Activated CD8-positive, alpha-beta T cell treated with anti-CD3 and anti-CD28 coated beads for 36 hours (primary cell): ENCODE results near the gene CD177. TPM values are rescaled to one million over a fixed set of nuclear protein-coding genes. Genes with fewer than 3 reads are reported as not detected.
"Not testable (repeated sequence)": the region's sequence is repeated elsewhere in the genome, so short reads cannot be mapped to it uniquely, and the experiment has no call there.

Experiments used
- ATAC-seq: fragments of 200-7000 bp; cut with Tn5 transposase; one replicate; pipeline ENCODE4 v1.10.0; 2021; ENCODE audit warnings: mild to moderate bottlenecking, moderate library complexity
- CTCF ChIA-PET: fragments of 350-600 bp; sonication (Branson Sonifier 250); formaldehyde crosslinking; loops from one replicate; lab custom pipeline; 2021; ENCODE audit warnings: antibody characterized with exemption; lab: Charles Lee
- POLR2A ChIA-PET: fragments of 350-600 bp; sonication (Branson Sonifier 250); formaldehyde crosslinking; loops from one replicate; lab custom pipeline; 2021; ENCODE audit warnings: antibody characterized with exemption; lab: Charles Lee
- DNase-seq: peaks from one replicate; pipeline ENCODE4 v3.0.0-alpha.2; 2020
- H3K27ac Mint-ChIP-seq: one replicate; pipeline ENCODE4 v1.8.0; 2021; ENCODE audit warnings: mild to moderate bottlenecking, mixed read lengths
- H3K27me3 Mint-ChIP-seq: one replicate; pipeline ENCODE4 v1.8.0; 2021; ENCODE audit warnings: mixed read lengths
- H3K36me3 Mint-ChIP-seq: one replicate; pipeline ENCODE4 v1.8.0; 2021; ENCODE audit warnings: low read depth, mixed read lengths
- H3K4me1 Mint-ChIP-seq: one replicate; pipeline ENCODE4 v1.8.0; 2021; ENCODE audit warnings: low read depth, mixed read lengths
- H3K4me3 Mint-ChIP-seq: one replicate; pipeline ENCODE4 v1.8.0; 2021; ENCODE audit warnings: mild to moderate bottlenecking, moderate library complexity, mixed read lengths
- H3K9me3 Mint-ChIP-seq: one replicate; pipeline ENCODE4 v1.8.0; 2021; ENCODE audit warnings: mixed read lengths
- intact Hi-C: fragments of 100-400 bp; cut with micrococcal nuclease; formaldehyde crosslinking; loops from one replicate; pipeline ENCODE4 v1.10.0; 2022
- total RNA-seq, 2 experiments: library from RNA; stranded (reverse); gene quantifications; one replicate each; pipeline ENCODE4 v1.2.3, GENCODE V29; 2021
- TF ChIP-seq, protein P1 (sequence below): fragments of 200-600 bp; IDR thresholded peaks from one replicate; pipeline ENCODE4 v1.8.0; 2022; ENCODE audit warnings: antibody characterized with exemption, mild to moderate bottlenecking

CD177 gene
- total RNA-seq, 2 experiments from 2014 or later = not detected

DNA sequence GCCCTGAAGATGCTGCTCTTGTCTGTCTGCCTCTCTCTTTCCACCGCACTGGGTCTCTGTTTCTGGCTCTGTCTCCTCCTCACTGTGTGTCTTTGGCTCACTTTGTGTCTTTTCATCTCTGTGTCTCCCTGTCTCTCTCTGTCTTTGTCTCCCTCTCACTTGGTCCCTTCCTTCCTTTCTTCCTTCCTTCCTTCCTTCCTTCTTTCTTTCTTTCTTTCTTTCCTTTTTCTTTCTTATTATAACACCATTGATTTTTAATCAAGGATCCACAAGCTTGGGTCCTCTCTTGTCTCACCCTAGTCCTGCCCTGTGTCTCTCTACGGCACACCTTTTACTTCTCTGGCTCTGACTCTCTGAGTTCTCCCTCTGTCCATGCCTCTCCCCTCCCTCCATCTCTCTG, 14.3 kb downstream of the CD177 start:
- H3K9me3 Mint-ChIP-seq = no peaks in the 10 kb centered on the region
- intact Hi-C loops = no loop called here
- H3K4me1 Mint-ChIP-seq = no peaks in the 10 kb centered on the region
- ATAC-seq (no peak), DNase-seq (no peak)
- H3K36me3 Mint-ChIP-seq = no peaks in the 10 kb centered on the region
- ChIA-PET POLR2A (no interaction called here), CTCF (no interaction called here)
- TF ChIP-seq, protein P1, sequence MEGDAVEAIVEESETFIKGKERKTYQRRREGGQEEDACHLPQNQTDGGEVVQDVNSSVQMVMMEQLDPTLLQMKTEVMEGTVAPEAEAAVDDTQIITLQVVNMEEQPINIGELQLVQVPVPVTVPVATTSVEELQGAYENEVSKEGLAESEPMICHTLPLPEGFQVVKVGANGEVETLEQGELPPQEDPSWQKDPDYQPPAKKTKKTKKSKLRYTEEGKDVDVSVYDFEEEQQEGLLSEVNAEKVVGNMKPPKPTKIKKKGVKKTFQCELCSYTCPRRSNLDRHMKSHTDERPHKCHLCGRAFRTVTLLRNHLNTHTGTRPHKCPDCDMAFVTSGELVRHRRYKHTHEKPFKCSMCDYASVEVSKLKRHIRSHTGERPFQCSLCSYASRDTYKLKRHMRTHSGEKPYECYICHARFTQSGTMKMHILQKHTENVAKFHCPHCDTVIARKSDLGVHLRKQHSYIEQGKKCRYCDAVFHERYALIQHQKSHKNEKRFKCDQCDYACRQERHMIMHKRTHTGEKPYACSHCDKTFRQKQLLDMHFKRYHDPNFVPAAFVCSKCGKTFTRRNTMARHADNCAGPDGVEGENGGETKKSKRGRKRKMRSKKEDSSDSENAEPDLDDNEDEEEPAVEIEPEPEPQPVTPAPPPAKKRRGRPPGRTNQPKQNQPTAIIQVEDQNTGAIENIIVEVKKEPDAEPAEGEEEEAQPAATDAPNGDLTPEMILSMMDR = no peak
- H3K27ac Mint-ChIP-seq = no peak overlapping the region
- H3K4me3 Mint-ChIP-seq = no peak overlapping the region
- H3K27me3 Mint-ChIP-seq = no peaks in the 10 kb centered on the region

DNA sequence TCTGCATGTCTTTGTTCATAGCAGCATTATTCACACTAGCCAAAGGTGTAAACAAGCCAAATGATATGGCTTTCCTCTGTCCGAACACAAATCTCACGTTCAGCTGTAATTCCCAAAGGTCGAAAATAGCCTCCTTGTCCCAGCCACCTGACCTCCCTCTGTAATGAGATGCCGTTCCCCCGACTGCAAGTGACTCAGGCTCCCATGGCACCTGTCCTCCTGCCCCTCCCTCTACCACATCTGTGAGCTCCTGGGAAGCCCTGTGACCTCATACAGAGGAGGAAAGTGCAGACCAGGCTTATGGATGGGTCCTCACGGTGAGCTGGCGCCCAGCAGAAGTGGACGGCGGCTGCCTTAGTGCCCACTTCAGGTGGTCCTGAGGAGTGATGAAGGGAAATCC, 15.4 kb downstream of the CD177 start:
- H3K4me3 Mint-ChIP-seq, CTCF ChIA-PET, H3K36me3 Mint-ChIP-seq, ATAC-seq, H3K27me3 Mint-ChIP-seq, H3K9me3 Mint-ChIP-seq, POLR2A ChIA-PET, intact Hi-C loops, DNase-seq, H3K4me1 Mint-ChIP-seq, H3K27ac Mint-ChIP-seq: not testable (repeated sequence)

DNA sequence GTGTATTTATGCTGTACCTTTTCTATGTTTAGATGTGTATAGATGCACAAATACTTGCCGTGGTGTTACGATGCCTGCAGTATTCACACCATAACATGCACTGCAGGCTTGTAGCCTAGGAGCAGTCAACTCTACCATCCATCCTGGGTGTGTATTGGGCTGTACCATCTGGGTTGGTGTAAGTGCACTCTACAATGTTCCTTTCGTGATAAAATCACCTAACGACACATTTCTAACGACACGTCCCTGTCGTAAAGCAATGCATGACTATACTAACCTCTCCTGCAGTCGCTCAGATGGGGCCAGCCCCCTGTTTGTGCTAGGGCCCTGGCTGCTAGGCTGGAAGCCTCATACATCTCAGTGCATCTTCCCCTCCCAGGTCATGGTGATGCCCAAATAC, 18.4 kb downstream of the CD177 start:
- no peak for DNase-seq
- ChIA-PET POLR2A (no interaction called here), CTCF (no interaction called here)
- TF ChIP-seq, protein P1 = no peak
- Mint-ChIP-seq H3K36me3 (no peaks in the 10 kb centered on the region), H3K27ac (no peak overlapping the region), H3K4me1 (no peaks in the 10 kb centered on the region), H3K27me3 (peaks cover 2% of the 10 kb centered on the region), H3K4me3 (no peak overlapping the region), H3K9me3 (no peaks in the 10 kb centered on the region)
- intact Hi-C loops = no loop called here
- ATAC-seq = no peak

DNA sequence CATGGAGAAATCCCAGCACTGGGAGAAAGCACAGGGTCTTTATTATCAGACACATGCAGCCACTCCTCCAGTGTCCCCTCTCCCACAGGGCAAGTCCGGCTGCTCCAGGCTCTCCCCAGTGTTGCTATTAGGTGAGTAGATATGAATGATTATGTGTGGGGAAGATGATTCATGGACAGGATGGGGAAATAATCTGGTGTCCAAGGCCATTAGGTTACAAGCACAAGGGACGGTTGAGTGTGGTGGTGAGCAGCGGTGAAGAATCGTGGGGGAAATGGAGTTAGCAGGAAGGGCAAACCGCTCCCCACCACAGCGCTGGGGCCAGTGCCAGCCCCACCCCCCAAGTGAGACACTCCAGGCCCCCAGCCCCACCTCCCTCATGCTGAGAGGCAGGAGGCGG, 19.0 kb downstream of the CD177 start:
- intact Hi-C loops = no loop called here
- H3K27ac Mint-ChIP-seq = no peak overlapping the region
- POLR2A ChIA-PET = no interaction called here
- peaks cover 2% of the 10 kb centered on the region for H3K27me3 Mint-ChIP-seq
- CTCF ChIA-PET = no interaction called here
- H3K36me3 Mint-ChIP-seq = no peaks in the 10 kb centered on the region
- TF ChIP-seq, protein P1 = no peak
- no peaks in the 10 kb centered on the region for H3K4me1 Mint-ChIP-seq
- H3K4me3 Mint-ChIP-seq = no peak overlapping the region
- ATAC-seq = no peak
- no peak for DNase-seq
- no peaks in the 10 kb centered on the region for H3K9me3 Mint-ChIP-seq

DNA sequence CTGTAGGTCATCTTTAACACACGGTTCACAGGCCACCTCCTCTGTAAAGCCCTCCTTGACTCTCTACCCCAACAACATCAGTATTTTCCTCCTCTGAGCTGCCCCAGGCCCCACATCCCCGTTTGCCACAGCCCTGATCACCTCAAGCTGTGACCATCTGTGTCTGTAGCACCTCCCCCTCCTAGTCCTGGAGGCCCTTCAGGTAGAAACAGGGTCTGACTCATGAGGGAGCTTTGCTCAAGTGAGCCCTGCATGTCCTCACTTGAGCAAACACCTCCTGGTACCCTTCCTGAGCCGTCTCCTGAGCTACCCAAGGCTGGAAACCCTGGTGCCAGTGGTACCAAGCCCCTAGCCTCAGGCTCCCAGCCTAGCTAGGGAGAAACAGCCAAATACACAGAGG, 24.1 kb downstream of the CD177 start:
- H3K27ac Mint-ChIP-seq, POLR2A ChIA-PET, DNase-seq, H3K4me1 Mint-ChIP-seq, intact Hi-C loops, ATAC-seq, H3K36me3 Mint-ChIP-seq, H3K9me3 Mint-ChIP-seq, CTCF ChIA-PET, H3K27me3 Mint-ChIP-seq, H3K4me3 Mint-ChIP-seq: not testable (repeated sequence)

DNA sequence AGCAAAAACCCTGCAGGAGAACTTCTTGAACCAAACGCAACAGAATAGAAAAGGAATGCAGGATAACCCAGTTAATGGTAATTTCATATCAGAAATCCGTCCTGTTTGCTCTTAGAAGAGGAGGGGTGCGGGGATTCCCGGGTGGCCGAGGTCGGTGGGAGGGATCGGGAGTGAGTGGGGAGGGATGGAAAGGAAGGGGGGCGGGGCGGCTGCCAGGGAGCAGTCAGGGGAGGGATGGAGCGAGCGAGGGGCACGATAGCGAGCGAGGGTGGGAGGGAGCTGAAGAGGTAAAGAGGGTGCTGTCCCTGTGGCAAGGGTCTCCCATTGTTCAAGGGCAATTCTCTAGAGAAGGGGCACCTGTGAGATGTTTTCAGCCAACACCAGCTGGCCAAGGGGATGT, 26.5 kb downstream of the CD177 start:
- DNase-seq (no peak), ATAC-seq (no peak)
- peaks cover 8% of the 10 kb centered on the region for H3K27me3 Mint-ChIP-seq
- H3K4me3 Mint-ChIP-seq = no peak overlapping the region
- no peaks in the 10 kb centered on the region for H3K4me1 Mint-ChIP-seq
- POLR2A ChIA-PET = no interaction called here
- H3K27ac Mint-ChIP-seq = no peak overlapping the region
- TF ChIP-seq, protein P1 = no peak
- CTCF ChIA-PET = no interaction called here
- H3K9me3 Mint-ChIP-seq = no peaks in the 10 kb centered on the region
- intact Hi-C loops = no loop called here
- no peaks in the 10 kb centered on the region for H3K36me3 Mint-ChIP-seq
